Loucy (cell line): ENCODE results near the gene LPIN1.

ENCODE experiments used
- H2AFZ ChIP-seq: fragments of 200-600 bp; sonication (generic); 2 replicates; pipeline ENCODE4 v1.6.0; 2016; ENCODE audit warnings: antibody characterized with exemption, mild to moderate bottlenecking, low read length, moderate library complexity
- H3F3A ChIP-seq: fragments of 200-600 bp; 2 replicates; pipeline ENCODE4 v1.6.0; 2016; ENCODE audit warnings: antibody characterized with exemption, low read depth, mild to moderate bottlenecking
- H3K27me3 ChIP-seq: fragments of 200-600 bp; sonication (generic); 2 replicates; pipeline ENCODE4 v1.6.1; 2014; ENCODE audit warnings: low read length, mild to moderate bottlenecking; ENCODE audit not compliant: insufficient read depth, poor library complexity, severe bottlenecking
- H3K36me3 ChIP-seq: fragments of 200-600 bp; sonication (generic); 2 replicates; pipeline ENCODE4 v1.6.1; 2016; ENCODE audit warnings: low read length; ENCODE audit not compliant: insufficient read depth
- H3K4me1 ChIP-seq: fragments of 200-600 bp; sonication (generic); 2 replicates; pipeline ENCODE4 v1.5.1; 2014; ENCODE audit warnings: low read length, mild to moderate bottlenecking; ENCODE audit not compliant: insufficient read depth, poor library complexity, severe bottlenecking
- H3K4me2 ChIP-seq: fragments of 200-600 bp; sonication (generic); 2 replicates; pipeline ENCODE4 v1.6.0; 2014; ENCODE audit warnings: antibody characterized with exemption, low read length, low read depth, mild to moderate bottlenecking; ENCODE audit not compliant: poor library complexity, severe bottlenecking
- H3K4me3 ChIP-seq: fragments of 200-600 bp; sonication (generic); 2 replicates; pipeline ENCODE4 v1.5.1; 2014; ENCODE audit warnings: low read length, mild to moderate bottlenecking, mixed read lengths; ENCODE audit not compliant: poor library complexity, severe bottlenecking
- H3K79me2 ChIP-seq: fragments of 200-600 bp; sonication (generic); 2 replicates; pipeline ENCODE4 v1.6.1; 2014; ENCODE audit warnings: low read length; ENCODE audit not compliant: insufficient read depth
- H3K9ac ChIP-seq: fragments of 200-600 bp; sonication (generic); 2 replicates; pipeline ENCODE4 v1.6.0; 2014; ENCODE audit warnings: mild to moderate bottlenecking, low read depth, low read length, moderate library complexity; ENCODE audit not compliant: poor library complexity, severe bottlenecking
- H3K9me2 ChIP-seq: fragments of 200-600 bp; sonication (generic); replicated peaks from 2 replicates; pipeline ENCODE4 v1.6.1; 2016; ENCODE audit warnings: low read depth, low read length, mixed read lengths
- H3K9me3 ChIP-seq: fragments of 200-600 bp; sonication (generic); 2 replicates; pipeline ENCODE4 v1.6.1; 2014; ENCODE audit warnings: mild to moderate bottlenecking, antibody characterized with exemption, low read length, low read depth; ENCODE audit not compliant: insufficient read depth
- H4K20me1 ChIP-seq: fragments of 200-600 bp; sonication (generic); 2 replicates; pipeline ENCODE4 v1.6.0; 2014; ENCODE audit warnings: antibody characterized with exemption, low read length, mild to moderate bottlenecking; ENCODE audit not compliant: insufficient read depth, poor library complexity, severe bottlenecking
- EZH2phosphoT487 ChIP-seq: fragments of 200-600 bp; IDR thresholded peaks from 2 replicates; pipeline ENCODE4 v1.6.1; 2018; ENCODE audit warnings: antibody characterized with exemption, mild to moderate bottlenecking, moderate library complexity, borderline replicate concordance
- TF ChIP-seq, protein P1 (sequence below): fragments of 200-600 bp; sonication (generic); conservative IDR thresholded peaks from 2 replicates; pipeline ENCODE4 v1.5.1; 2014; ENCODE audit warnings: mild to moderate bottlenecking, antibody characterized with exemption, low read length

The LPIN1 gene

DNA sequence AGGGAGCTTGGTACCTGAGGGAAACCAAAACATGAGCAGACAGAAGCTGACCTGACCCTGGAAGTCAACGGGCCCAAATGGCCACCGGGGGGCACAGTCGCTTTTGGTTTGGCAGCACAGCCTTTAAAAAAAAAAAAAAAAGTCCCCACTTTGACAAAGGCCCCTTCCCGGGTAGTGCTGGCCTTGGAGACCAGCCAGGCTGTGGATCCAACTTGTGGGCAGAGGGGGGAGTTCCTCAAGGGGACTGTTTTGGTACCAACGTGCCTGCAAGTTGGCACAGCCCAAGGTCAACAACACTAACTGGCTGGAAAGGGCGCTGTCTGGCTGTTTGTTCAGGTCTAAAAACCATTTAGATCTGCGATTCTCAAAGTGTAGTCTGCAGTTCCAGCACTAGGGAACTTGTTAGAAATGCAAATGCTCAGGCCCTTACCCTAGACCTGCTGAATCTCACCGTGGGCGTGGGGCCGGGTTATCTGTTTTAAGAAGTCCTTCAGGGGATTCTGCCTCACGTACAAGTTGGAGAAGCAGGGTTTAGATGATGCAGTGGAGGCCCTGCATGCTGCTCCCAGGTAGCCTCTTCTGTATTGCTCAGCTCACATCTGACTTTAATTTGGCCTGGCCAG lies 83.0 kb downstream of the LPIN1 start:
- Histone ChIP-seq H2AFZ (peak overlapping the region; percentile 48), H3K4me2 (peak overlapping the region; percentile 82), H4K20me1 (no peaks in the 10 kb centered on the region), H3K4me1 (peaks cover 50% of the 10 kb centered on the region), H3K9me3 (peaks cover 1% of the 10 kb centered on the region), H3F3A (peaks cover 4% of the 10 kb centered on the region; the same call in 1 of the 2 replicates), H3K79me2 (no peaks in the 10 kb centered on the region), H3K27me3 (no peaks in the 10 kb centered on the region), H3K36me3 (peaks cover 26% of the 10 kb centered on the region; the same call in 1 of the 2 replicates), H3K9ac (peak overlapping the region; percentile 80), H3K9me2 (no peaks in the 10 kb centered on the region), H3K4me3 (peak overlapping the region; percentile 68)
- TF ChIP-seq, protein P1, sequence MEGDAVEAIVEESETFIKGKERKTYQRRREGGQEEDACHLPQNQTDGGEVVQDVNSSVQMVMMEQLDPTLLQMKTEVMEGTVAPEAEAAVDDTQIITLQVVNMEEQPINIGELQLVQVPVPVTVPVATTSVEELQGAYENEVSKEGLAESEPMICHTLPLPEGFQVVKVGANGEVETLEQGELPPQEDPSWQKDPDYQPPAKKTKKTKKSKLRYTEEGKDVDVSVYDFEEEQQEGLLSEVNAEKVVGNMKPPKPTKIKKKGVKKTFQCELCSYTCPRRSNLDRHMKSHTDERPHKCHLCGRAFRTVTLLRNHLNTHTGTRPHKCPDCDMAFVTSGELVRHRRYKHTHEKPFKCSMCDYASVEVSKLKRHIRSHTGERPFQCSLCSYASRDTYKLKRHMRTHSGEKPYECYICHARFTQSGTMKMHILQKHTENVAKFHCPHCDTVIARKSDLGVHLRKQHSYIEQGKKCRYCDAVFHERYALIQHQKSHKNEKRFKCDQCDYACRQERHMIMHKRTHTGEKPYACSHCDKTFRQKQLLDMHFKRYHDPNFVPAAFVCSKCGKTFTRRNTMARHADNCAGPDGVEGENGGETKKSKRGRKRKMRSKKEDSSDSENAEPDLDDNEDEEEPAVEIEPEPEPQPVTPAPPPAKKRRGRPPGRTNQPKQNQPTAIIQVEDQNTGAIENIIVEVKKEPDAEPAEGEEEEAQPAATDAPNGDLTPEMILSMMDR: peak; percentile 84
- no peak for TF ChIP-seq EZH2phosphoT487

DNA sequence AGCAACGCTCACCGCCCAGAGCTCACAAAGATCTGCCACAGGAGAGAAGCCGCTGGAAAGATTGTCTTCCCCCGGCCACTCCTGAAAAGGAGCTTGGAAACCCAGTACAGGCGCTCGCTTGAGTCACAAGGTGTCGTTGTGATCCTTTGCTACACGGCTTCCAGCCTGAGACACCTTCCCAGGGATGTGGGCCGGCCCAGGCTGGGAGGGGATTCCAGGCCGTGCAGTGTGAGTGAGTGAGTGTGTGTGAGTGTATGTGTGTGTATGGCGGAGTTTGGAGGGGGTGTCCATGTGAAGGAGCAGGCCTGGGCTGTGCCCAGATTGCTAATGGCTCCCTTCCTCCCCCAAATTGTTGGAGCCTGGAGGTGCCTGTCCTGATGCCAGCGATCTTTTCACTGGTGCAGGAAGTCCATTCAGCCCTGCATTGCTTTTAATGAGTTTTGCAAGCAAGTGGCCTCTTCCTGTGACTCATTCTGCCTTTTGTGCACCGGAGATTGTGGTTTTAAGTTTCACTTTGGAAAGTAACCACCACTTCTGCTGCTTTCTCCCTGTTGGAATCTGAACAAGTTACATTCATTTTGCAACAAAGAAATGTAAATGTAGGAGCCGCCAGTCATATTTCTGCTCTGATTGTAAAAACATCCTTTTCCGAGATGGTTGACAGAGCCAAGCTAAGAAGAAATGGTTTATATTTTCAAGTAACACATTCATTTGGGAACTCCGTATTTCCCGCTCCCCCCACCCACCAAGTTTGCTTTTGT lies 83.7 kb downstream of the LPIN1 start:
- Histone ChIP-seq H3K4me1 (peaks cover 50% of the 10 kb centered on the region), H2AFZ (peak overlapping the region; percentile 48), H3F3A (peaks cover 4% of the 10 kb centered on the region; the same call in 1 of the 2 replicates), H3K9me3 (peaks cover 5% of the 10 kb centered on the region), H4K20me1 (no peaks in the 10 kb centered on the region), H3K9ac (peak overlapping the region; percentile 80), H3K36me3 (peaks cover 19% of the 10 kb centered on the region; the same call in 1 of the 2 replicates), H3K79me2 (no peaks in the 10 kb centered on the region), H3K27me3 (no peaks in the 10 kb centered on the region), H3K9me2 (no peaks in the 10 kb centered on the region), H3K4me2 (peak overlapping the region; percentile 82), H3K4me3 (peak overlapping the region; percentile 68)
- TF ChIP-seq EZH2phosphoT487: no peak
- TF ChIP-seq, protein P1: peak; percentile 33; the same call in 1 of the 2 replicates

DNA sequence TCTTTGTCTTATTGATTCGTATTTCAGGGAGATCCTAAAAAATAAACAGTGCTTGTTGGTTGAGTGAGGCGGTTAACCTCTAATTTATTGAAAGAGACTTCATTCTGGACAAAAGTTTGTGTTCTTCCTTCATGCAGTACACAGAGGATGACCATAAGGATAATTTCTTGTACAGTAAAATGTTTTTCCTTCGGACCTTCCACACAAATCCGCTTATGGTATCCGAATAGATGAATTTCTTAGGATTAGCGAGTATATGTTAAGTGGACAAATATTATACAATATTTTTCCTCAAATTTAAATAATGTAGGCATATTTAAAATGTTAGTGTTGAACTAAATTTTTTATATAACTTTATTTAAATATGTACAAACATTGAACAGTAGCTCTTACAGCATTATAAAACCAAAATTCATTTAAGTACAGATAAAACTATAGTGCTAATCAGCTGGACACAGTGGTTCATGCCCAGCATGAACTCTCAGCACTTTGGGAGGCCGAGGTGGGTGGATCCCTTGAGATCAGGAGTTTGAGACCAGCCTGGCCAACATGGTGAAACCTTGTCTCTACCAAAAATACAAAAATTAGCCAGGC lies 84.4 kb downstream of the LPIN1 start:
- peaks cover 50% of the 10 kb centered on the region for H3K4me1 ChIP-seq
- H3K9me3 ChIP-seq: peaks cover 5% of the 10 kb centered on the region
- H3K4me3 ChIP-seq: peak overlapping the region; percentile 68
- peak overlapping the region; percentile 80 for H3K9ac ChIP-seq
- no peaks in the 10 kb centered on the region for H4K20me1 ChIP-seq
- no peak overlapping the region for H2AFZ ChIP-seq
- H3K27me3 ChIP-seq: no peaks in the 10 kb centered on the region
- peaks cover 12% of the 10 kb centered on the region; the same call in 1 of the 2 replicates for H3K36me3 ChIP-seq
- peaks cover 4% of the 10 kb centered on the region; the same call in 1 of the 2 replicates for H3F3A ChIP-seq
- no peaks in the 10 kb centered on the region for H3K79me2 ChIP-seq
- peak overlapping the region; percentile 82 for H3K4me2 ChIP-seq
- H3K9me2 ChIP-seq: no peaks in the 10 kb centered on the region
- no peak for TF ChIP-seq EZH2phosphoT487
- TF ChIP-seq, protein P1: no peak
